H9 (cell line): ENCODE results near the gene PLD3. TPM values are rescaled to one million over a fixed set of nuclear protein-coding genes. Genes with fewer than 3 reads are reported as not detected.

Source experiments
- DNase-seq: peaks from one replicate; pipeline ENCODE4 v3.0.0-alpha.2; 2017
- H2AFZ ChIP-seq: one replicate; pipeline ENCODE4 v1.6.1; 2013; ENCODE audit warnings: mild to moderate bottlenecking, low read length, control low read depth, moderate library complexity
- H2AK5ac ChIP-seq: 2 replicates; pipeline ENCODE4 v1.6.1; 2013; ENCODE audit warnings: low read length, control low read depth, mixed read lengths; ENCODE audit not compliant: insufficient read length
- H2BK120ac ChIP-seq: one replicate; pipeline ENCODE4 v1.6.1; 2013; ENCODE audit warnings: low read depth, mild to moderate bottlenecking, low read length, control low read depth, inconsistent platforms; ENCODE audit not compliant: poor library complexity, severe bottlenecking
- H2BK12ac ChIP-seq: 2 replicates; pipeline ENCODE4 v1.6.1; 2013; ENCODE audit warnings: low read length, control low read depth, mixed read lengths, low read depth; ENCODE audit not compliant: insufficient read length
- H2BK15ac ChIP-seq: 2 replicates; pipeline ENCODE4 v1.6.1; 2013; ENCODE audit warnings: low read depth, low read length, control low read depth
- H2BK20ac ChIP-seq: one replicate; pipeline ENCODE4 v1.6.1; 2013; ENCODE audit warnings: low read depth, mild to moderate bottlenecking, low read length, control low read depth, inconsistent platforms; ENCODE audit not compliant: poor library complexity, severe bottlenecking
- H2BK5ac ChIP-seq: 2 replicates; pipeline ENCODE4 v1.6.1; 2013; ENCODE audit warnings: low read length, control low read depth, mixed read lengths; ENCODE audit not compliant: insufficient read length
- H3K14ac ChIP-seq: 2 replicates; pipeline ENCODE4 v1.6.1; 2013; ENCODE audit warnings: low read length, control low read depth; ENCODE audit not compliant: insufficient read depth
- H3K18ac ChIP-seq: 2 replicates; pipeline ENCODE4 v1.6.1; 2013; ENCODE audit warnings: low read depth, mild to moderate bottlenecking, mixed read lengths, low read length, control low read depth; ENCODE audit not compliant: insufficient read length
- H3K23ac ChIP-seq: 2 replicates; pipeline ENCODE4 v1.6.1; 2013; ENCODE audit warnings: low read length, control low read depth, mixed read lengths, low read depth; ENCODE audit not compliant: insufficient read length
- H3K23me2 ChIP-seq: 2 replicates; pipeline ENCODE4 v1.6.1; 2013; ENCODE audit warnings: low read depth, mild to moderate bottlenecking, mixed read lengths, low read length, control low read depth; ENCODE audit not compliant: insufficient read length, poor library complexity, severe bottlenecking
- H3K27ac ChIP-seq: 2 replicates; pipeline ENCODE4 v1.5.1; 2013; ENCODE audit warnings: low read length, control low read depth, mixed read lengths, low read depth; ENCODE audit not compliant: insufficient read length
- H3K27me3 ChIP-seq: 2 replicates; pipeline ENCODE4 v1.6.1; 2013; ENCODE audit warnings: low read length, control low read depth, inconsistent platforms; ENCODE audit not compliant: insufficient read depth
- H3K4ac ChIP-seq: 2 replicates; pipeline ENCODE4 v1.6.1; 2013; ENCODE audit warnings: low read depth, mild to moderate bottlenecking, control low read depth, inconsistent platforms, low read length, moderate library complexity
- H3K4me1 ChIP-seq: 2 replicates; pipeline ENCODE4 v1.6.1; 2013; ENCODE audit warnings: low read length, control low read depth, inconsistent platforms; ENCODE audit not compliant: insufficient read depth
- H3K4me2 ChIP-seq: 2 replicates; pipeline ENCODE4 v1.6.1; 2013; ENCODE audit warnings: low read length, control low read depth, mixed read lengths; ENCODE audit not compliant: insufficient read length, insufficient read depth
- H3K56ac ChIP-seq: 2 replicates; pipeline ENCODE4 v1.6.1; 2013; ENCODE audit warnings: low read depth, mild to moderate bottlenecking, mixed read lengths, low read length, control low read depth; ENCODE audit not compliant: insufficient read length
- H3K79me1 ChIP-seq: 2 replicates; pipeline ENCODE4 v1.6.1; 2013; ENCODE audit warnings: low read depth, mild to moderate bottlenecking, moderate library complexity, low read length, control low read depth, inconsistent platforms; ENCODE audit not compliant: insufficient read depth, poor library complexity, severe bottlenecking
- H3K79me2 ChIP-seq: 2 replicates; pipeline ENCODE4 v1.6.1; 2013; ENCODE audit warnings: low read length, control low read depth, inconsistent platforms; ENCODE audit not compliant: insufficient read depth
- H3K9ac ChIP-seq: 2 replicates; pipeline ENCODE4 v1.6.1; 2013; ENCODE audit warnings: low read length, control low read depth, mixed read lengths; ENCODE audit not compliant: insufficient read length; ENCODE audit errors: extremely low read depth
- H3K9me3 ChIP-seq: one replicate; pipeline ENCODE4 v1.6.1; 2013; ENCODE audit warnings: low read depth, low read length, inconsistent platforms; ENCODE audit not compliant: control insufficient read depth
- H3T11ph ChIP-seq: one replicate; pipeline ENCODE4 v1.6.1; 2013; ENCODE audit warnings: mild to moderate bottlenecking, low read length, control low read depth, inconsistent platforms
- H4K20me1 ChIP-seq: one replicate; pipeline ENCODE4 v1.6.1; 2013; ENCODE audit not compliant: control insufficient read depth, insufficient read length, insufficient read depth
- H4K5ac ChIP-seq: 2 replicates; pipeline ENCODE4 v1.6.1; 2013; ENCODE audit warnings: low read depth, mild to moderate bottlenecking, mixed read lengths, low read length, control low read depth; ENCODE audit not compliant: insufficient read length
- H4K8ac ChIP-seq: replicated peaks from 2 replicates; pipeline ENCODE4 v1.6.1; 2013; ENCODE audit warnings: low read length, control low read depth, mixed read lengths, low read depth; ENCODE audit not compliant: insufficient read length
- H4K91ac ChIP-seq: 2 replicates; pipeline ENCODE4 v1.6.1; 2013; ENCODE audit warnings: low read depth, mild to moderate bottlenecking, moderate library complexity, mixed read lengths, low read length, control low read depth; ENCODE audit not compliant: insufficient read length
- H3K27ac Mint-ChIP-seq, 3 experiments: 2 replicates in 2 of 3; 3 replicates in 1 of 3; pipeline ENCODE4 v1.8.0; 2020 to 2021; ENCODE audit warnings: mixed read lengths in 3 of 3, mild to moderate bottlenecking in 1 of 3, moderate library complexity in 1 of 3
- H3K27me3 Mint-ChIP-seq: 2 replicates; pipeline ENCODE4 v1.8.0; 2021; ENCODE audit warnings: low read depth, mild to moderate bottlenecking, moderate library complexity, mixed read lengths
- H3K36me3 Mint-ChIP-seq, 3 experiments: 2 replicates in 2 of 3; 3 replicates in 1 of 3; pipeline ENCODE4 v1.8.0; 2020 to 2021; ENCODE audit warnings: low read depth in 3 of 3, mixed read lengths in 3 of 3; ENCODE audit not compliant: insufficient read depth in 1 of 3
- H3K4me1 Mint-ChIP-seq, 2 experiments: 2 replicates each; pipeline ENCODE4 v1.8.0; 2020; ENCODE audit warnings: mixed read lengths in 2 of 2
- H3K4me3 Mint-ChIP-seq, 2 experiments: 2 replicates in 1 of 2; 3 replicates in 1 of 2; pipeline ENCODE4 v1.8.0; 2020 to 2021; ENCODE audit warnings: mild to moderate bottlenecking in 2 of 2, mixed read lengths in 2 of 2, moderate library complexity in 1 of 2
- H3K9me3 Mint-ChIP-seq, 2 experiments: 2 replicates in 1 of 2; 3 replicates in 1 of 2; pipeline ENCODE4 v1.8.0; 2020; ENCODE audit warnings: mild to moderate bottlenecking in 2 of 2, mixed read lengths in 2 of 2, moderate library complexity in 1 of 2
- WGBS: extraction: QIAGEN DNeasy Blood & Tissue Kit; methylation state at CpG from one replicate; pipeline ENCODE4 v1.1.7; 2013; ENCODE audit warnings: missing lambda C conversion rate, low lambda C conversion rate, mixed read lengths; ENCODE audit not compliant: insufficient read length; ENCODE audit errors: extremely low coverage; 5-methylcytosine and 5-hydroxymethylcytosine counted together
- total RNA-seq: library from RNA; stranded (reverse); gene quantifications from 2 replicates; pipeline ENCODE4 v1.2.1, GENCODE V29; 2021
- TF ChIP-seq, protein P1 (sequence below): fragments of 200-600 bp; sonication (generic); conservative IDR thresholded peaks from 3 replicates; pipeline ENCODE4 v1.8.0; 2021; ENCODE audit warnings: antibody characterized with exemption, mild to moderate bottlenecking

The PLD3 gene
- total RNA-seq, 1 experiment from 2014 or later = 194 TPM

GRCh38 chr19:40317338-40317737 is 31.2 kb upstream of the PLD3 start:
- no peak for DNase-seq
- Mint-ChIP-seq H3K4me1 (peaks cover 0 to 4% of the 10 kb centered on the region in 2 experiments; a peak in 1 of 4 replicates), H3K27ac (peak overlapping the region in 1 of 3 experiments; percentile 71; a peak in 1 of 7 replicates), H3K4me3 (no peak overlapping the region), H3K9me3 (no peaks in the 10 kb centered on the region; a peak in 1 of 5 replicates), H3K27me3 (no peaks in the 10 kb centered on the region), H3K36me3 (peaks cover 2 to 32% (median 10%) of the 10 kb centered on the region in 3 experiments)
- no CpG with 5 or more reads among the region's 7 CpGs for WGBS
- no peaks in the 10 kb centered on the region for H3K79me1 ChIP-seq
- no peak overlapping the region for H2AFZ ChIP-seq
- H4K8ac ChIP-seq = no peak overlapping the region
- no peak overlapping the region for H3K4ac ChIP-seq
- TF ChIP-seq, protein P1, sequence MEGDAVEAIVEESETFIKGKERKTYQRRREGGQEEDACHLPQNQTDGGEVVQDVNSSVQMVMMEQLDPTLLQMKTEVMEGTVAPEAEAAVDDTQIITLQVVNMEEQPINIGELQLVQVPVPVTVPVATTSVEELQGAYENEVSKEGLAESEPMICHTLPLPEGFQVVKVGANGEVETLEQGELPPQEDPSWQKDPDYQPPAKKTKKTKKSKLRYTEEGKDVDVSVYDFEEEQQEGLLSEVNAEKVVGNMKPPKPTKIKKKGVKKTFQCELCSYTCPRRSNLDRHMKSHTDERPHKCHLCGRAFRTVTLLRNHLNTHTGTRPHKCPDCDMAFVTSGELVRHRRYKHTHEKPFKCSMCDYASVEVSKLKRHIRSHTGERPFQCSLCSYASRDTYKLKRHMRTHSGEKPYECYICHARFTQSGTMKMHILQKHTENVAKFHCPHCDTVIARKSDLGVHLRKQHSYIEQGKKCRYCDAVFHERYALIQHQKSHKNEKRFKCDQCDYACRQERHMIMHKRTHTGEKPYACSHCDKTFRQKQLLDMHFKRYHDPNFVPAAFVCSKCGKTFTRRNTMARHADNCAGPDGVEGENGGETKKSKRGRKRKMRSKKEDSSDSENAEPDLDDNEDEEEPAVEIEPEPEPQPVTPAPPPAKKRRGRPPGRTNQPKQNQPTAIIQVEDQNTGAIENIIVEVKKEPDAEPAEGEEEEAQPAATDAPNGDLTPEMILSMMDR = no peak
- no peak overlapping the region for H3K56ac ChIP-seq
- H3T11ph ChIP-seq = no peak overlapping the region
- H2BK20ac ChIP-seq = no peak overlapping the region
- H3K9ac ChIP-seq = no peak overlapping the region
- H3K4me1 ChIP-seq = no peaks in the 10 kb centered on the region
- no peaks in the 10 kb centered on the region for H3K27me3 ChIP-seq
- H2BK12ac ChIP-seq = no peak overlapping the region
- no peak overlapping the region for H3K23ac ChIP-seq
- H3K18ac ChIP-seq = no peak overlapping the region
- no peak overlapping the region for H3K27ac ChIP-seq
- no peak overlapping the region for H2BK120ac ChIP-seq
- no peak overlapping the region for H4K5ac ChIP-seq
- no peak overlapping the region for H4K91ac ChIP-seq
- H4K20me1 ChIP-seq = no peaks in the 10 kb centered on the region
- no peak overlapping the region for H2BK15ac ChIP-seq
- H2BK5ac ChIP-seq = no peak overlapping the region
- H3K14ac ChIP-seq = no peak overlapping the region
- no peaks in the 10 kb centered on the region for H3K79me2 ChIP-seq
- H3K4me2 ChIP-seq = no peak overlapping the region
- no peaks in the 10 kb centered on the region for H3K9me3 ChIP-seq
- no peaks in the 10 kb centered on the region for H3K23me2 ChIP-seq
- H2AK5ac ChIP-seq = no peak overlapping the region
